22Rv1 (cell line): ENCODE data around the gene PDE3B.

Experiments used
- CTCF ChIP-seq: fragments of 450-650 bp; IDR thresholded peaks from 2 replicates; pipeline ENCODE4 v1.5.1; 2017; ENCODE audit warnings: mild to moderate bottlenecking
- ZFX ChIP-seq: fragments of 450-650 bp; IDR thresholded peaks from 2 replicates; pipeline ENCODE4 v1.6.1; 2017; ENCODE audit warnings: antibody characterized with exemption, borderline replicate concordance

- TF ChIP-seq CTCF (no peak), ZFX (no peak)
Measured at GRCh38 chr11:14678350-14678749, 34.7 kb downstream of the PDE3B start.
